HG03045 (cell line): ENCODE results near the gene ANKRD55.
"Not testable (repeated sequence)": the region's sequence is repeated elsewhere in the genome, so short reads cannot be mapped to it uniquely, and the experiment has no call there.

Experiments
- ATAC-seq: cut with Tn5 transposase; IDR thresholded peaks from one replicate; pipeline ENCODE4 v1.9.1; 2021; ENCODE audit warnings: mild to moderate bottlenecking, moderate library complexity; ENCODE audit not compliant: unreplicated experiment

Gene ANKRD55

DNA sequence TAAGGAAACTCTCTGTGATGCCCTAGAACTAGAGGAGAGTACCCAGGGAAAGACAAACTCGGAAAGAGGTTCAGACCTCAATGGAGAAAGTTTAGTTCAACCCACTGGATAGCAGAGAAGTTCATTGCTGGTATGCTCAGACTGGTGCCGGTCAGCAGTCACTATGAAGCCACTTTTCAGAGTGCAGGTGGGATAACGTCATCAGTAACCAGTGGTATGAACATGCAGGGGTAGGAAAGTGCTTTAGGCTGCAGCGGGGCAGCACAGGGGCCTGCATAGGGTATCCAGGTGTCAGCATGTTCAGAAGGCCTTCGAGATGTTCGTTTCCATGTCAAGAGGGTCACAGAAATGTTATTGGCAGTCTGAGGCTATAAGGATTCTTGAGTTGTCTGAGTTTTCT is 20.8 kb upstream of the ANKRD55 start:
- no peak for ATAC-seq

- ATAC-seq = no peak
These were observed 20.0 kb upstream of the ANKRD55 start for GRCh38 chr5:56253126-56253525.

DNA sequence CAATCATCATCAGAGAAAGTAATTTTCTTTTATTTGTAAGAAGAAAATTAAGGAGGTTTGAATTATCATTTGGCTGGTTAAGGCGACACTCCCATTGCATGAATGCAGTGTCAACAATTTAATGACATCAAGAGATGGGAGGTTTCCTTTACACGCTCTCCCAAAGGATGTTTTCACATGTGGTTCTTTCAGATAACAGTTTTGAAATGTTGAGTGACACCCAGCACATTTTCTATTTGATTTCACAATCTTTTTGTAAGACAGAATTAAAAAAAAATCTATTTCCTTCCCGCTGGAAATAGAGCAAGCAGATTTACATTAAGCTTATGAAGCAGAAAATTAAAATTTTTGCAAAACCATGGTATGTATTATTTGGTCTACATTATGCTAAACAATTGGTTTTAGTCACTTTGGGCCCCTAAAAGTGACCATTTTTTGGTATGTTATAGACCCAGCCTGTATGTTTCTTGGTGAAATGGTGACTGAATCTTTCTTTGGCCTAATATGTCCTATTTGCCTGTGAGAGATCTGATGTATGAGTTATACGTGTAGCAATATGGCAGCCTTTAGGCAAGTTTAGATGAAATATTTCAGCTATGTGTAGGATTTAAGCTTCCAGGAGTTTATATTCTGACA is 18.9 kb upstream of the ANKRD55 start:
- no peak for ATAC-seq

GRCh38 chr5:56251440-56251839 is 18.3 kb upstream of the ANKRD55 start:
- ATAC-seq = no peak

- no peak for ATAC-seq
These were observed 16.9 kb upstream of the ANKRD55 start for GRCh38 chr5:56250011-56250410.

DNA sequence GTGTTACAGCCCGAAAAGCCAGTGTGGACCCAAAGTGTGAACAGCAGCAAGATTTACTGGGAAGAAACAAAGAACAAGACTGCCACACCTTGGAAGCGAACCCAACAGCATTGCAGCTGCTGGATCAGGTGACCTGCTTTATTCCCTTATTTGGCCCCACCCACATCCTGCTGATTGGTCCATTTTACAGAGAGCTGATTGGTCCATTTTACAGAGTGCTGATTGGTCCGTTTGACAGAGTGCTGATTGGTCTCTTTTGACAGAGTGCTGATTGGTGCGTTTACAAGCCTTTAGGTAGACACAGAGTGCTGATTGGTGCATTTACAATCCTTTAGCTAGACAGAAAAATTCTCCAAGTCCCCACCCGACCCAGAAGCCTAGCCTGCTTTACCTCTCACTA is 16.0 kb upstream of the ANKRD55 start:
- not testable (repeated sequence) for ATAC-seq

GRCh38 chr5:56247592-56247991 is 14.5 kb upstream of the ANKRD55 start:
- no peak for ATAC-seq

- no peak for ATAC-seq
These were observed 13.6 kb upstream of the ANKRD55 start for GRCh38 chr5:56246769-56247168.

- no peak for ATAC-seq
These were observed 12.4 kb upstream of the ANKRD55 start for GRCh38 chr5:56245481-56245880.

- ATAC-seq = no peak
These were observed 11.5 kb upstream of the ANKRD55 start for GRCh38 chr5:56244627-56245026.

- ATAC-seq = not testable (repeated sequence)
These were observed 9.1 kb upstream of the ANKRD55 start for GRCh38 chr5:56242271-56242670.

DNA sequence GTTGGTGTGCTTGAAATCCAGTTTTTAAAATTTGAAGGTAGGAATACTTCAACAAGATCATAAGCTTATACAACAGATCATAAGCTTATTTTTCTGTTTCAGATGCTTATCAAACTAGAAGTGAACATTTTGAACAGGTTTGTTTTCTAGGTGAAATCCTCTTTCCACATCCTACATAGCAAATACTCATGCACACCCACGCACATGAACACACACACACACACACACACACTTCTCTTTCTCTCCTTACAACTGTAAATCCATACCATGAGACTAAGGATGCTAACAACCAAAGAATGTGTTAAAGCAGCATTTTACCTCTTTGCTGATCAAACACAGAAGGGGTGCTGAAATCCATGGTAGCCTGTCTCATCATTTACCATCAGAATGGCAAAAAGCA is 592 bp downstream of the ANKRD55 start:
- ATAC-seq = no peak

- ATAC-seq = no peak
These were observed 2.6 kb downstream of the ANKRD55 start for GRCh38 chr5:56230576-56230975.

GRCh38 chr5:56229111-56229510 is 4.0 kb downstream of the ANKRD55 start:
- ATAC-seq = no peak

DNA sequence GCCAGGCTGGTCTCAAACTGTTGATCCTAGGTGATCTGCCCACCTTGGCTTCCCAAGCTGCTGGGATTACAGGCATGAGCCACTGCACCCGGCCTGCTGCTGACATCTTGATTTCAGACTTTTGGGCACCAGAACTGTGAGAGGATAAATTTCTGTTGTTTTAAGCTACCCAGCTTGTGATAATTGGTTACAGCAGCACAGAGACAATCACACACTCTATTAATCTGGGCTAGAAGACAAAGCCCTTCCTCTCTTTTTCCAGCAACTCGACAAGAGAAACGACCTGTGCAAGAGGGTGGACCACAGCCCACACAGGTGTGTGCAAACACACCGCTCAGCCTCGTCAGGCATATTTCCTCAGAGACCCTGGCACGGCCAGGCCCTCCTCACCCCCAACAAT is 4.5 kb downstream of the ANKRD55 start:
- ATAC-seq = no peak

GRCh38 chr5:56227691-56228090 is 5.4 kb downstream of the ANKRD55 start:
- ATAC-seq = no peak

GRCh38 chr5:56223298-56223697 is 9.8 kb downstream of the ANKRD55 start:
- not testable (repeated sequence) for ATAC-seq

- ATAC-seq = not testable (repeated sequence)
These were observed 11.5 kb downstream of the ANKRD55 start for GRCh38 chr5:56221601-56222000.

- no peak for ATAC-seq
These were observed 17.9 kb downstream of the ANKRD55 start for GRCh38 chr5:56215019-56215830.

GRCh38 chr5:56213886-56214535 is 19.1 kb downstream of the ANKRD55 start:
- ATAC-seq = not testable (repeated sequence)

DNA sequence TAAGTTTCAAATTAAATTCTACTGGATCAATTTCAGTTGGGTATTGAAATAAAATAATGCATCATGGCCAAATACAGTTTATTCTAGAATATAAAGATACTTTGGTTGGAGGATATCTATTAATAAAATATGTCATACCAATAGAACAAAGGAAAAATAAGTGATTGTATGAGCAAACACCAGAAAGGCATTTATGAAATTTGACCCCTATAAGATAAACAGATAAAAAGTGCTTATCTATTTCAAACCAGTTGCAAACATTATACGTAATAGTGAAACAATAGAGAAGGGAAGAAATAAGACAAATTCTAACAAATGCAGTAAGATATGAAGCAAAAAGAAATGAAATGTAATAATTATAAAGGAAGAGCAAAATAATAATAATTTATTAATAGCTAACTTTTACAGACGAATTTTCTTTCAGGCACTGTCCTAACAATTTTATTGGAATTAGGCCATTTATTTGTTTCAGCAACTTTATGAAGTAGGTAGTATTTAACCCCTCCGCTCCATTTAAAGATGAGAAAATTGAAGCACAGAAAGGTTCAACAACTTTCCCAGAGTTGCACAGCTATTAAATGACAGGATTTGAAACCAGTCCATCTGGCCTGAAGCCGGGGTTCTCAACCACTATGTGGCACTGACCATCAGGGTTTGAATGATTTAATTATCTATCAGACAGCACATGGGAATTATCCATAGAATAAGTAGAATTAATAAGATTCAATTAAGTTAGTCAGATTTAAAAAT is 20.8 kb downstream of the ANKRD55 start:
- no peak for ATAC-seq
